ENCODE results near the gene KRT36.

The KRT36 gene

GRCh38 chr17:41503202-41503601, 13.5 kb upstream of the KRT36 start:
- no peak for DNase-seq (ENCODE audit: low read depth)
- TF ChIP-seq CTCF (IDR thresholded peaks at IDR 0.05; ENCODE audit: control insufficient read depth, extremely low read depth, insufficient read depth) = no peak
- H3K4me3 ChIP-seq (ENCODE audit: low read depth, low read length) = no peak overlapping the region

GRCh38 chr17:41500131-41500911, 10.6 kb upstream of the KRT36 start:
- no peak for TF ChIP-seq CTCF (IDR thresholded peaks at IDR 0.05; ENCODE audit: control insufficient read depth, extremely low read depth, insufficient read depth)
- DNase-seq (ENCODE audit: low read depth) = no peak
- no peak overlapping the region for H3K4me3 ChIP-seq (ENCODE audit: low read depth, low read length)

GRCh38 chr17:41499714-41500113, 10.0 kb upstream of the KRT36 start:
- DNase-seq (ENCODE audit: low read depth) = no peak
- no peak for TF ChIP-seq CTCF (IDR thresholded peaks at IDR 0.05; ENCODE audit: control insufficient read depth, extremely low read depth, insufficient read depth)
- no peak overlapping the region for H3K4me3 ChIP-seq (ENCODE audit: low read depth, low read length)

- TF ChIP-seq CTCF (IDR thresholded peaks at IDR 0.05; ENCODE audit: control insufficient read depth, extremely low read depth, insufficient read depth) = no peak
- DNase-seq (ENCODE audit: low read depth) = no peak
- H3K4me3 ChIP-seq (ENCODE audit: low read depth, low read length) = no peak overlapping the region
These were observed 8.6 kb upstream of the KRT36 start for GRCh38 chr17:41498276-41498675.

GRCh38 chr17:41496803-41497484, 7.2 kb upstream of the KRT36 start:
- H3K4me3 ChIP-seq (ENCODE audit: low read depth, low read length) = no peak overlapping the region
- DNase-seq (ENCODE audit: low read depth) = peak; percentile 38
- peak; percentile 62 for TF ChIP-seq CTCF (IDR thresholded peaks at IDR 0.05; ENCODE audit: control insufficient read depth, extremely low read depth, insufficient read depth)

GRCh38 chr17:41494524-41494923, 4.8 kb upstream of the KRT36 start:
- no peak for TF ChIP-seq CTCF (IDR thresholded peaks at IDR 0.05; ENCODE audit: control insufficient read depth, extremely low read depth, insufficient read depth)
- H3K4me3 ChIP-seq (ENCODE audit: low read depth, low read length) = no peak overlapping the region
- DNase-seq (ENCODE audit: low read depth) = no peak
